Small intestine (tissue), 7 donors: Measurements from ENCODE around the gene RGS12. TPM values are rescaled to one million over a fixed set of nuclear protein-coding genes. Genes with fewer than 3 reads are reported as not detected.

ENCODE experiments used
- DNase-seq, 2 donors: peaks; one replicate each; pipeline versions ENCODE4 v3.0.0 to v3.0.0-alpha.2; 2013
- FAIRE-seq: peaks from 2 replicates; lab custom pipeline; 2012; peaks lifted over from hg19 to GRCh38; lab: Jason Lieb, UNC
- H3K27ac ChIP-seq, 3 donors: one replicate each; pipeline ENCODE4 v1.5.1; 2013; ENCODE audit warnings: low read length in 2 of 3, mild to moderate bottlenecking in 2 of 3, control low read depth in 1 of 3, inconsistent platforms in 1 of 3, low read depth in 1 of 3, moderate library complexity in 1 of 3
- H3K27me3 ChIP-seq, 3 donors: one replicate each; pipeline ENCODE4 v1.6.1; 2013; ENCODE audit warnings: low read length in 3 of 3, inconsistent platforms in 1 of 3; ENCODE audit not compliant: control insufficient read depth in 3 of 3, insufficient read depth in 3 of 3
- H3K36me3 ChIP-seq, 3 donors: one replicate each; pipeline ENCODE4 v1.6.1; 2013; ENCODE audit warnings: low read length in 3 of 3, inconsistent platforms in 1 of 3, low read depth in 1 of 3, mild to moderate bottlenecking in 1 of 3, moderate library complexity in 1 of 3; ENCODE audit not compliant: control insufficient read depth in 3 of 3, insufficient read depth in 2 of 3
- H3K4me1 ChIP-seq, 3 donors: one replicate each; pipeline ENCODE4 v1.6.1; 2013; ENCODE audit warnings: low read length in 2 of 3, inconsistent platforms in 1 of 3, low read depth in 1 of 3, mild to moderate bottlenecking in 1 of 3, moderate library complexity in 1 of 3; ENCODE audit not compliant: control insufficient read depth in 3 of 3, insufficient read depth in 2 of 3
- H3K4me3 ChIP-seq, 3 donors: one replicate each; pipeline ENCODE4 v1.5.1; 2013; ENCODE audit warnings: low read length in 3 of 3, control low read depth in 1 of 3, inconsistent platforms in 1 of 3, low read depth in 1 of 3, mild to moderate bottlenecking in 1 of 3, moderate library complexity in 1 of 3
- H3K9me3 ChIP-seq, 2 donors: one replicate each; pipeline ENCODE4 v1.6.1; 2013; ENCODE audit warnings: low read depth in 1 of 2, low read length in 1 of 2; ENCODE audit not compliant: control insufficient read depth in 2 of 2, insufficient read depth in 1 of 2
- WGBS, 3 donors: extraction: QIAGEN DNeasy Blood & Tissue Kit; methylation state at CpG; one replicate each; pipeline ENCODE4 v1.1.7; 2013; 5-methylcytosine and 5-hydroxymethylcytosine counted together
- polyA plus RNA-seq, 4 donors: library from polyadenylated mRNA; stranded (reverse) in 3 of 4; unstranded in 1 of 4; fragments of 200-250 nt in 3 of 4; fragments of 120-200 nt in 1 of 4; gene quantifications; one replicate each; pipeline versions ENCODE4 v1.2.1 to v1.2.3, GENCODE V29; 2013
- donor health status: healthy with polysubstance abuse.
- donor health status: control.
- donor health status: control.
- donor health status: Bipolar disorder and iron deficiency.
- donor health status: healthy.

The RGS12 gene
- polyA plus RNA-seq, 4 donors: 6.5 to 28.9 (median 12.6) TPM

GRCh38 chr4:3285558-3286334 lies 7.1 kb upstream of the RGS12 start:
- Histone ChIP-seq H3K27ac (no peak overlapping the region), H3K9me3 (peaks cover 0 to 7% of the 10 kb centered on the region in 2 donors), H3K4me1 (peaks cover 0 to 2% (median 0%) of the 10 kb centered on the region in 3 donors), H3K4me3 (no peak overlapping the region), H3K36me3 (no peaks in the 10 kb centered on the region), H3K27me3 (peaks cover 0 to 9% (median 3%) of the 10 kb centered on the region in 3 donors)
- WGBS, 3 donors: 65 to 72% (median 69%) methylated on average over 38 of the region's 38 CpGs
- DNase-seq: no peak
- FAIRE-seq: no peak

- DNase-seq: no peak
- WGBS, 3 donors: 69 to 77% (median 74%) methylated on average over 32 of the region's 32 CpGs
- H3K4me1 ChIP-seq: peaks cover 4 to 7% (median 4%) of the 10 kb centered on the region in 3 donors
- peaks cover 0 to 3% of the 10 kb centered on the region in 2 donors for H3K9me3 ChIP-seq
- no peak overlapping the region for H3K4me3 ChIP-seq
- no peak for FAIRE-seq
- H3K36me3 ChIP-seq: no peaks in the 10 kb centered on the region
- peaks cover 0 to 12% (median 3%) of the 10 kb centered on the region in 3 donors for H3K27me3 ChIP-seq
- no peak overlapping the region for H3K27ac ChIP-seq
These were observed 6.3 kb upstream of the RGS12 start for GRCh38 chr4:3286335-3287175.

DNA sequence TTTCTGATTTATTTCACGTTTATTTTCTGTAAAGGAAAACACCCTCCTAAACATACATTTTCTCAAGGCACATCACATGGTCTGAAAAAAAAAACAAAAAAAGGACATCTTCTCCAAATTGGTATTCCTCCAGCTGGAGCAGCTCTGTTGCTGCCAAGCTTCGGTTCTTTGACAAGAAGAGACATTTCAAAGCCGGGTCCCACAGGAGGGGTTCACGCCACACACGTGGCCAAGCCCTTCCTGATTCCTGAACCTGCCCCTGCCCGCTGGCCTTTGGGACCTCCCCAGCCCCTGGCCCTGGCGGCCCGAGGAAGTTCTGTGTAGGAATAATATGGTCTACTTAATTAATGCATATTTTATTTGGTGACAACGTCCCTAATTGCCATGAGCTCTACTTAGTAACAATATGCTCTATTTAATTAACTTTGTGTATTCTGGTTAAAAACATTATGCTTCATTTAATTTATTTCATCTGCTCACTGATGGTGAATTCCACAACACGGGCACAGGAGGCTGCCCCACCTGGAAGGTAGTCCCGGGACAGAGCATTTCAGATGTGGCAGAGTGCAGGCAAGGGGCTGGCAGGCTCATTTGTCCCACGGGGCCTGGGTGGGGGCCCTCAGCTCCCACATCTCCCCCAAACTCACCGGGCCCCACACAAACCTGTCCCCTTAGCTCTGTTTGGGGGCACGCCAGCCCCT lies 5.4 kb upstream of the RGS12 start:
- no peak for FAIRE-seq
- 56 to 62% (median 57%) methylated on average over 14 of the region's 14 CpGs for WGBS, 3 donors
- H3K9me3 ChIP-seq: no peaks in the 10 kb centered on the region
- H3K36me3 ChIP-seq: no peaks in the 10 kb centered on the region
- DNase-seq: no peak
- no peak overlapping the region for H3K4me3 ChIP-seq
- H3K27ac ChIP-seq: no peak overlapping the region
- H3K27me3 ChIP-seq: peaks cover 0 to 12% (median 3%) of the 10 kb centered on the region in 3 donors
- peaks cover 4 to 9% (median 6%) of the 10 kb centered on the region in 3 donors for H3K4me1 ChIP-seq

- Histone ChIP-seq H3K9me3 (no peaks in the 10 kb centered on the region), H3K27ac (no peak overlapping the region), H3K27me3 (peaks cover 0 to 12% (median 3%) of the 10 kb centered on the region in 3 donors), H3K4me3 (no peak overlapping the region), H3K36me3 (no peaks in the 10 kb centered on the region), H3K4me1 (peaks cover 4 to 9% (median 6%) of the 10 kb centered on the region in 3 donors)
- DNase-seq (no peak), FAIRE-seq (no peak)
- 81 to 87% (median 85%) methylated on average over 21 to 24 of the region's 24 CpGs for WGBS, 3 donors
These were observed 4.8 kb upstream of the RGS12 start for GRCh38 chr4:3287972-3288570.

- peaks cover 0 to 12% (median 3%) of the 10 kb centered on the region in 3 donors for H3K27me3 ChIP-seq
- WGBS, 3 donors: 58 to 69% (median 67%) methylated on average over 11 of the region's 11 CpGs
- no peaks in the 10 kb centered on the region for H3K9me3 ChIP-seq
- H3K27ac ChIP-seq: no peak overlapping the region
- no peaks in the 10 kb centered on the region for H3K36me3 ChIP-seq
- DNase-seq (no peak), FAIRE-seq (no peak)
- no peak overlapping the region for H3K4me3 ChIP-seq
- H3K4me1 ChIP-seq: peaks cover 4 to 11% (median 6%) of the 10 kb centered on the region in 3 donors
These were observed 4.2 kb upstream of the RGS12 start for GRCh38 chr4:3288571-3289094.

DNA sequence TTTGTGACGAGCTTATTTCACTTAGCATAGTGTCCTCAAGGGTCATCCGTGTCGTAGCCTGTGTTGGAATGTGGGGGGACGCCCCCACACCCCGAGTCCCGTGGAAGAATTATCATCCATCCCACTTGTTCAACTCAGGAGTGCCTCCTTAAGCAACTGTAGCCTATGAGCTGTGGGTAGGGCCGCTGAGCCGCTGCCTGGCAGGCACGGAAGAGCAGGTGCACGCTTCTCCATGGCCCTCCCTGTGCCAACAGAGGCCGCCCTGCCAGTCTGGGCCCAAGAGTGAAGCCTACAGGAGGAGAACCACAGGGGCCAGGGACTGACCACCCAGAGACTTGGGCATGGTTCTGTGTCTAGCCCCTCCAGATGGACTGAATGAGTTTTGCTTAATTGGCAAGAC lies 2.3 kb upstream of the RGS12 start:
- H3K27ac ChIP-seq: no peak overlapping the region
- H3K4me3 ChIP-seq: no peak overlapping the region
- H3K9me3 ChIP-seq: no peaks in the 10 kb centered on the region
- peaks cover 4 to 20% (median 6%) of the 10 kb centered on the region in 3 donors for H3K4me1 ChIP-seq
- WGBS, 3 donors: 37 to 74% (median 39%) methylated on average over 11 of the region's 11 CpGs
- H3K36me3 ChIP-seq: peaks cover 0 to 2% (median 0%) of the 10 kb centered on the region in 3 donors
- DNase-seq (no peak), FAIRE-seq (no peak)
- peaks cover 0 to 12% (median 0%) of the 10 kb centered on the region in 3 donors for H3K27me3 ChIP-seq

- DNase-seq (no peak), FAIRE-seq (no peak)
- Histone ChIP-seq H3K4me3 (no peak overlapping the region), H3K36me3 (peaks cover 0 to 4% (median 0%) of the 10 kb centered on the region in 3 donors), H3K9me3 (no peaks in the 10 kb centered on the region), H3K4me1 (peaks cover 4 to 20% (median 6%) of the 10 kb centered on the region in 3 donors), H3K27me3 (peaks cover 0 to 12% (median 0%) of the 10 kb centered on the region in 3 donors), H3K27ac (no peak overlapping the region)
- WGBS, 3 donors: 83 to 94% (median 90%) methylated on average over 9 of the region's 9 CpGs
These were observed 1.9 kb upstream of the RGS12 start for GRCh38 chr4:3290889-3291321.
